HK-2 (cell line): ENCODE data around the gene TMEM167B.
"Not testable (repeated sequence)": the region's sequence is repeated elsewhere in the genome, so short reads cannot be mapped to it uniquely, and the experiment has no call there.

ENCODE experiments used
- DNase-seq: peaks from one replicate; pipeline ENCODE4 v3.0.0-alpha.2; 2018; ENCODE audit not compliant: unreplicated experiment

Gene TMEM167B

GRCh38 chr1:109113590-109114341, 23.2 kb downstream of the TMEM167B start, which contains the start of gene ELAPOR1:
Gene ELAPOR1 (plus strand): TSS chr1:109114115. CDS start chr1:109114184, 69 bp downstream.
- DNase-seq, result no peak

GRCh38 chr1:109114342-109114674, 23.7 kb downstream of the TMEM167B start:
- DNase-seq, result no peak

- DNase-seq, result no peak
Measured at GRCh38 chr1:109115685-109116084, 25.1 kb downstream of the TMEM167B start.

GRCh38 chr1:109116286-109116685, 25.7 kb downstream of the TMEM167B start:
- no peak for DNase-seq

- DNase-seq, result no peak
Measured at GRCh38 chr1:109118089-109118488, 27.5 kb downstream of the TMEM167B start.

- DNase-seq, result no peak
Measured at GRCh38 chr1:109120356-109120755, 29.8 kb downstream of the TMEM167B start.

GRCh38 chr1:109131059-109131458, 40.5 kb downstream of the TMEM167B start:
- no peak for DNase-seq

- no peak for DNase-seq
Measured at GRCh38 chr1:109131800-109132199, 41.2 kb downstream of the TMEM167B start.

GRCh38 chr1:109133002-109133706, 42.6 kb downstream of the TMEM167B start:
- DNase-seq, result no peak

- no peak for DNase-seq
Measured at GRCh38 chr1:109133815-109134214, 43.3 kb downstream of the TMEM167B start.

- no peak for DNase-seq
Measured at GRCh38 chr1:109134423-109134822, 43.9 kb downstream of the TMEM167B start.

GRCh38 chr1:109135940-109136339, 45.4 kb downstream of the TMEM167B start:
- no peak for DNase-seq

- no peak for DNase-seq
Measured at GRCh38 chr1:109136766-109137165, 46.2 kb downstream of the TMEM167B start.

- DNase-seq, result no peak
Measured at GRCh38 chr1:109137958-109138357, 47.4 kb downstream of the TMEM167B start.

- no peak for DNase-seq
Measured at GRCh38 chr1:109138358-109138757, 47.8 kb downstream of the TMEM167B start.

- no peak for DNase-seq
Measured at GRCh38 chr1:109140392-109140791, 49.8 kb downstream of the TMEM167B start.

GRCh38 chr1:109142260-109142659, 51.7 kb downstream of the TMEM167B start:
- no peak for DNase-seq

GRCh38 chr1:109142725-109143124, 52.2 kb downstream of the TMEM167B start:
- not testable (repeated sequence) for DNase-seq
